Astrocyte of the spinal cord (primary cell): Measurements from ENCODE around the gene PALM.

ENCODE experiments used
- DNase-seq: peaks from one replicate; pipeline ENCODE4 v3.0.0; 2011; ENCODE audit warnings: low read depth, low spot score
- H3K4me3 ChIP-seq: 2 replicates; pipeline ENCODE4 v1.5.1; 2011; ENCODE audit warnings: low read depth, mild to moderate bottlenecking, low read length, moderate library complexity
- CTCF ChIP-seq: IDR thresholded peaks from 2 replicates; pipeline ENCODE4 v1.5.1; 2012; ENCODE audit warnings: low read depth, mild to moderate bottlenecking, low read length, inconsistent platforms
- in situ Hi-C: cut with HindIII; loops from 2 replicates; pipeline ENCODE4 v1.10.0; 2017; ENCODE audit warnings: low sequenced_read_pairs

The PALM gene

DNA sequence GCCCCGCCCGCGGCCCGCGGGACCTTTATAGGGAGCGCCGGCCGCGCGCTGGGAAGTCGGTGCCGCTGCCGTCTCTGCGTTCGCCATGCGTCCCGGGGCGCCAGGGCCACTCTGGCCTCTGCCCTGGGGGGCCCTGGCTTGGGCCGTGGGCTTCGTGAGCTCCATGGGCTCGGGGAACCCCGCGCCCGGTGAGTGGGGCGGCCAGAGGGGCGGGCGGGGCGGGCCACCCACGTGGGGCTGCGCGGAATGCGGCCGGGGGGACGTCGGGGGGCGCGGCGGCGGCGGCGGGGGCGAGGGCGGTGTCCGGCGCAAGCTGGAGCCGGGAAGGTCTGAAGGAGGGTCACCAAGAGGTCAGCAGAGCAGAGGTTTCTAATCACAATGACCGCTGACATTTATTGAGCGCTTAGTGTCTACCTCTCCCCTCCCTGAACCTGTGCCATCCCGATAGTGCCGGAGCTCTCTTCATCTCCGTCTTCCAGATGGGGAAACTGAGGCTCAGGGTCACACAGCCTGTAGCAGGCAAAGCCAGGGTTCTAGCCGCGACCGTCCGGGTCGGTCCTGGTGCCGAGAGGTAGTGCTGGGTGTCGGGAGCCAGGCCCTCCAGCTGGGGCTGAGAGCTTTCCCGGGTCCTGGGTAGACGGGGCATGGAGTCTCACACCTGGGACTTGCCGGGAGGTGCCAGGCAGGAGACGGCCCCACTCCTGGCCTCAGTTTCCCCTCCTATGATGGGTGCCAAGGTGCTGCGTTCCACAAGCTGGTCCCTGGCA is 32.2 kb upstream of the PALM start, which contains the start of gene FSTL3:
Gene FSTL3, plus strand, starts transcription at position 54 of the 767 bp plus-strand sequence. Its CDS starts 32 bp downstream, at position 86.
- peak; percentile 24 for DNase-seq
- H3K4me3 ChIP-seq = peak within 1 kb of the TSS; percentile 83
- no peak for TF ChIP-seq CTCF
- in situ Hi-C loops = no loop called here

DNA sequence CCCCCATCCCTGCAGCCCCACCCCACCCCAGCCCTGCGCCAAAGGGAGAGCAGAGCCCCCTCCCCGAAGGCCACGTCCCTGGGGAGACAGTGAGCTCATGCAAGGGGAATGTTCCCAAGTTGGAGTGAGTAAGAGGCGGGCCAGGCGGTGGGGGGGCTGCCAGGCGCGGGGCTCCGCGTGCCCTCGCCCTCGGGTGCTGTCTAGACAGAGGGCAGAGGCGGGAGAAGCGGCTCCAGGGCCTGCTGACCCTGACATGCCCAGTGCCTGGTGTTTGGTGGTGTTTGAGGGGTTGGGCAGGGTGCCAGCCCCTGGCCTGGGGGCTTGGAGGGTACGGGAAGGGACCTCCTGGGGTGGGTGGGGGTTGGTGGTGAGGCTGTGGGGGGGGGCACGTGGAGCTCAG is 31.5 kb upstream of the PALM start:
- H3K4me3 ChIP-seq = peak overlapping the region; percentile 83
- in situ Hi-C loops = no loop called here
- TF ChIP-seq CTCF = no peak
- peak; percentile 85 for DNase-seq

DNA sequence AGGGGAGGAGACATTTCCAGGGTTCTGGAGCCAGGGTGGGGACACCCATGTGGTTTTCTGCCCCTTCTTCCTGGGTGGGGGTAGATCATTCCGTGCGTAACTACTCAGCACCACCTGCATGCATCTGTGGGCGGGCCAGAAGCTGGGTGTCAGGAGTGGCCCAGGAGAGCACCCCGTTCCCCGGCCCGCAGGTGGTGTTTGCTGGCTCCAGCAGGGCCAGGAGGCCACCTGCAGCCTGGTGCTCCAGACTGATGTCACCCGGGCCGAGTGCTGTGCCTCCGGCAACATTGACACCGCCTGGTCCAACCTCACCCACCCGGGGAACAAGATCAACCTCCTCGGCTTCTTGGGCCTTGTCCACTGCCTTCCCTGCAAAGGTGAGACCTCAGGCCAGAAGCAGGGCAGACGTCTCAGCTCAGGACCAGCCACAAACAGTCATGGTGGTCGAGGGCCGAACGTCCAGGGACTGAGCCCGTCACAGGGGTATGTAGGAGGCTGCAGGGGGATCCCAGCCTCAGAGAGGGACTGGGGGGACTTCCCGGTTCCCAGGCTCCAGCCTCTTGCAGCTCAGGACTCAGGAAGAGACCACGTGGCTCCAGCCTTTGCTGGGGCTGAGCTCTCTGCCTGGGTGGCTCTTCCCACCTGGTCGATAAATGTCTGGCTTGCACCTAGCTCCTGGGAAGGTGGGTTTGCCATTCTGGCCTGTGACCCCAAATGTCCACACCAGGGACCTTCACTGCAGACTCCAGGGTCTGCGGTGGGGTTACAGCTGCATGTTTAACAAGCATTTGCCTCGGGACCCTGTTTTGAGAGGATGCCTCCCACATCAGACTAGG is 30.9 kb upstream of the PALM start:
- peak; percentile 32 for DNase-seq
- in situ Hi-C loops = no loop called here
- H3K4me3 ChIP-seq = peak overlapping the region; percentile 83
- TF ChIP-seq CTCF = no peak

DNA sequence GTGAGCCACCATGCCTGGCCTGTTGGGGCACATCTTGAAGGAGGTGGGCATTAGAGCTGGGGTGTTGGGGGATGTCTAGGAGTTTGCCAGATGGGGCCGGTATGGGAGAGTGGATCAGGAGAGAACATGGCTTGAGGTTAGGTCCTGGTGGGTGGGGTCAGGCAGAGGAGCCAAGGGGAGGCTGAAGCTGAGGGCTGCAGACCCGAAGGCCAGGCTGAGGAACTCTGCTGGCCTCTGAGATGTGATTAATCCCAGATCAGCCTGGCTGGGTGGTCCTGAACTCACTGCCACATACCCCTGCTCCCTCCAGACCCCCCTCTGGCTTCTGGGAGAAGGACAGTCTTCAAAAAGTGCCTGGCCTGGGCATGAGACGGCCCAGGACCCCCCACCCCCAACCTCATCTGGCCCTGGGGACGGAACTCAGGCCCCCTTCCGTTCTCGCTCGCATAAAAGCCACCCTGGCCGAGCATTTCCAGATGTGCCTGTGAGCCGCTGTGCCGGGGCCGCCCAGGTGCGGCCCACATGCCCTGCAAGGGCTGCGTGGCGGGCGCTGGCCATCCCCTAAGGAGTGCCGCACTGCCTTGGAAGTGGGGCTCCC is 29.8 kb upstream of the PALM start:
- no peak for DNase-seq
- no peak for TF ChIP-seq CTCF
- in situ Hi-C loops = no loop called here
- peak overlapping the region; percentile 41 for H3K4me3 ChIP-seq

- peak; percentile 81 for DNase-seq
- in situ Hi-C loops = no loop called here
- H3K4me3 ChIP-seq = peak overlapping the region; percentile 41
- no peak for TF ChIP-seq CTCF
Measured at GRCh38 chr19:679418-680286, 29.1 kb upstream of the PALM start.
